Fibroblast of the aortic adventitia (primary cell): Measurements from ENCODE around the gene MAP7D3. TPM values are rescaled to one million over a fixed set of nuclear protein-coding genes. Genes with fewer than 3 reads are reported as not detected.

Experiments used
- DNase-seq: peaks from one replicate; pipeline ENCODE4 v3.0.0-alpha.2; 2010; ENCODE audit warnings: low read depth
- H3K4me3 ChIP-seq: 2 replicates; pipeline ENCODE4 v1.5.1; 2011; ENCODE audit warnings: low read depth, mild to moderate bottlenecking, control low read depth, low read length, moderate library complexity
- total RNA-seq: library from RNA; depleted of rRNA; stranded (reverse); fragments of >200 nt; gene quantifications from 2 replicates; pipeline ENCODE4 v1.2.3, GENCODE V29; 2012; ENCODE audit warnings: low replicate concordance
- TF ChIP-seq, protein P1 (sequence below): IDR thresholded peaks from 2 replicates; pipeline ENCODE4 v1.5.1; 2011; ENCODE audit warnings: mild to moderate bottlenecking, low read length, control low read depth, inconsistent platforms; ENCODE audit not compliant: insufficient read depth

Gene MAP7D3
- total RNA-seq, 1 donor = 18.6 TPM

DNA sequence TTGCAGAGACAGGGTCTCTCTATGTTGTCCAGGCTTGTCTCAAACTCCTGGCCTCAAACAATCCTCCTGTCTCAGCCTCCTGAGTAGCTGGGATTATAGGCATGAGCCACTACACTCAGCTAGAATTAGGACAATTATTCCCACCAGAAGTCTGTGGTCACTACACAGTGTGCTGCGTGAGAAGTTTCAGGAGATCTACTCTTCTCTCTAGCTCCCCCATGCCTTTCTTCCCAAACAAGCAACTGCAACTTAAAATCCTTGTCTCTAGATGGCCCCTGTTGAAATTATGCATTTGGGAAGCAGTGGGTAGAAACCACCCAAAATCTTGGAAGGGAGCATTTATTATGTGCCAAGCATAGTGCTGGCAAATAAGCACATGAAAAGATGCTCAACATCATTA, 21.1 kb upstream of the MAP7D3 start:
- DNase-seq = no peak
- no peak overlapping the region for H3K4me3 ChIP-seq
- TF ChIP-seq, protein P1, sequence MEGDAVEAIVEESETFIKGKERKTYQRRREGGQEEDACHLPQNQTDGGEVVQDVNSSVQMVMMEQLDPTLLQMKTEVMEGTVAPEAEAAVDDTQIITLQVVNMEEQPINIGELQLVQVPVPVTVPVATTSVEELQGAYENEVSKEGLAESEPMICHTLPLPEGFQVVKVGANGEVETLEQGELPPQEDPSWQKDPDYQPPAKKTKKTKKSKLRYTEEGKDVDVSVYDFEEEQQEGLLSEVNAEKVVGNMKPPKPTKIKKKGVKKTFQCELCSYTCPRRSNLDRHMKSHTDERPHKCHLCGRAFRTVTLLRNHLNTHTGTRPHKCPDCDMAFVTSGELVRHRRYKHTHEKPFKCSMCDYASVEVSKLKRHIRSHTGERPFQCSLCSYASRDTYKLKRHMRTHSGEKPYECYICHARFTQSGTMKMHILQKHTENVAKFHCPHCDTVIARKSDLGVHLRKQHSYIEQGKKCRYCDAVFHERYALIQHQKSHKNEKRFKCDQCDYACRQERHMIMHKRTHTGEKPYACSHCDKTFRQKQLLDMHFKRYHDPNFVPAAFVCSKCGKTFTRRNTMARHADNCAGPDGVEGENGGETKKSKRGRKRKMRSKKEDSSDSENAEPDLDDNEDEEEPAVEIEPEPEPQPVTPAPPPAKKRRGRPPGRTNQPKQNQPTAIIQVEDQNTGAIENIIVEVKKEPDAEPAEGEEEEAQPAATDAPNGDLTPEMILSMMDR = peak; percentile 15

DNA sequence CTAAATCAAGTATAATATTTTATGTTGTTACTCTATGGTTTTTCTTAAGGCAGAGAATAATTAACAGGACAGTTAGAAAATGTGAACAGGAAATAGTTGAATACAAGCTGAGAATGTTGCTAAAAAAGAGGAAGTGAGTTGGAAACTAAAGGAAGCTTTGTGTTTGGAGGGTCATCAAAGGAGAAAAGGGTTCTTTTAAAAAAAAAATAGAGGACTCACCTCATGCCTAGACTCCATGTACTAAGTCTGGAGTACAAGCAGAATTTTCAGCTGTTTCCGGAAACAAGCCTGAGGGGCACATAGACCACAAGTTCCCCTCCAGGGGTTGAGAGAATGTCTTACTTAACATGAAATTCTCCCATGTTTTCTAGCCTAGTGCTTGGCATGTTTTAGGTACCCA, 20.1 kb upstream of the MAP7D3 start:
- no peak for DNase-seq
- TF ChIP-seq, protein P1 = no peak
- no peak overlapping the region for H3K4me3 ChIP-seq

- no peak for DNase-seq
- TF ChIP-seq, protein P1 = no peak
- H3K4me3 ChIP-seq = no peak overlapping the region
Observed at GRCh38 chrX:136269921-136270320, 18.7 kb upstream of the MAP7D3 start.

GRCh38 chrX:136268051-136269048, 17.1 kb upstream of the MAP7D3 start:
- peak; percentile 59 for DNase-seq
- TF ChIP-seq, protein P1 = peak; percentile 86
- H3K4me3 ChIP-seq = no peak overlapping the region

DNA sequence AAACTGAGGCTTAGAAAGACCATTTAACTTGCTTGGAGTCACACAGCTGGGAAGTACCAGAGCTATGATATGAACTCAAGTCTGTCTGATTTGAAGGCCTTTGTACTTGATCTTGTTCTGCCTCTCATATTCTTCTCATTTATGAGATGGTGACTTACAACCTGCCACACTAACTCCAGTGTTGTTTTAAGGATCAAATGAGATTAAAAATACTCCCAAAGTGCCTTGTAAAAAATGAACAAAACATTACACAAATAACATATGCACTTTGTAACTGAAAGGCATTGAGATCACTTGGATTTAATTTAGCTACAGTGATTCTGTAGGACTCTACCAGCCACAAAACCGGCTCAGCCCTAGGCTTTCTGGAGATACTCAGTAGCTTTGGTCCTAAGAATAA, 15.6 kb upstream of the MAP7D3 start:
- TF ChIP-seq, protein P1 = no peak
- DNase-seq = no peak
- no peak overlapping the region for H3K4me3 ChIP-seq

DNA sequence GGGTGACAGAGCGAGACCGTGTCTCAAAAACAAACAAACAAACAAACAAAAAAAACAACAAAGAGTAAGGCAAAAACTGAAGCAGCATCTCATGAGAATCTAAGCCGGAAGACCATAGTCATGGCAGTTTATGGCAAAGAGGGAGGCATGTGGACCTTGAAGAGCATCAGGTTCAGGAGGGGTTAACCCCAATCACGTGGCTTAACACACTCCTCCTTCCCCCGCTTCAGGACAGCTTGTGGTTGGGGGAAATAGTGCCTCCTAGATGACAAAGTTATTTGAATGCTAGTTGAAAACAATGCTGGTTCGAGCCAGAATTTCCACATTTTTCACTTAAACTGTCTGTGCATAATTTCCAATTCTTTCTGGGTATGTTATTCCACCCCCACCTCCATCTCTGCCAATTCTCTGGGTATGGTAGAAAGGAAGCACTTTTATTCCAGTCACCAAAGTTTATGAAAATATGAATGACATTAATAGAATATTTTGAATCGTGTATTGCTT, 11.7 kb upstream of the MAP7D3 start:
- DNase-seq = no peak

More for the DNA sequence above, 11.7 kb upstream of the MAP7D3 start:
- TF ChIP-seq, protein P1 = no peak
- no peak overlapping the region for H3K4me3 ChIP-seq
